NCI-H446 treated with DMSO at 0.1 percent for 48 hours (cell line): ENCODE data around the gene LRRK2.
"Not testable (repeated sequence)": the region's sequence is repeated elsewhere in the genome, so short reads cannot be mapped to it uniquely, and the experiment has no call there.

Experiments
- DNase-seq: peaks from one replicate; lab custom pipeline; 2025; lab: John Stamatoyannopoulos, UW

LRRK2 gene

DNA sequence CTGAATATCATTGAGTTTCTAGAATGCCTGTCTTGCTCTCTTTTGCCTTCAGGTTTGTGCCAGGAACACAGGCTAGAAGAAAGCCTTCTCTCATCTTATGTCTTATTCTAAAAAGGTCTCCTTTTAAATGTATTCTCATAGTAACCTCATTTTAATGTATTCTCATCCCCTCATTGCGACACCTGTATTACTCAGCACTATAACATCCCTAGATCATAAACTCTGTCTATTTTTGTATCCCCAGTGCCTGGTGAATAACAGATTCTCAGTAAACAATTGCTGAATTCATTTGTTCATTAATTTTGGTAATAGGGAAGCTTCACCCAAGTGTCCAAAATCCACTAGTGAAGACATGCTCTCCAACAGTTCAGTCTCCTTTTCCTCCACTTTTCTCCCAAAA, 8.8 kb upstream of the LRRK2 start:
- DNase-seq = no peak

DNA sequence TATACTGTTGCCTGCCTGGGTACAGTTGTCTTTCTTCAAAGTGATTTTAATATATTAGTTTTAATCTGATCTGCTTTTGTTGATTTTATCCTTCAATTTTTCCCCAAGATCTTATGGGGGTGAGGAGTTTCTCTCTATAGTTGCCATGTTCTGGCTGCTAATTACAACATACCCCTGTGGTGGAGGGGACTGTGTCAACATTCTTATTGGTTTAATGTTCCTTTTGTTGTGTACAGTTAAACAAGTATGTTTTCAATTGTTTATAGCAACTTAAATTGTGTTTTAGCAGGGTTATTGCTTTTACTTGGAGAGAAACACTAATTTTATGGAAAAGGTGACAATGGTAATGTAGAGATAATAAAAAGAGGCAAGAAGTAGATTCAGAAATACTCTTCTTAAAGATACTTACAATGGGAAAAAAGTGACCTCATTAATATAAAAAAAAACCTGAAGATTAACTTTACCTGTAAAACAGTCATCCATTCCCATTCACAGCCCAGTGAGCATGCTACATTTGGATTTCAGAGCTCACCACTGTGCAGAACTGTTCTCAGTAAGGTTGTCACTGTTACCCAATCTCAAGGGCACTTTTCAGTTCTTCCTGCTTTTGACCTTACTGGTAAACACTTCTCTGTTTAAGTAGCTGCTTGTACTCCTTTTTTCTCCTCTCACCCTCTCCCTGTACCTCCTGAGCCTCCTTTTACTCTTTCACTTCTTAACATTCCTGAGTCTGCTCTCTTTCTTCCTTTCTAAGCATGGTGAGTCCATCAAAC, 8.1 kb upstream of the LRRK2 start:
- DNase-seq = no peak

DNA sequence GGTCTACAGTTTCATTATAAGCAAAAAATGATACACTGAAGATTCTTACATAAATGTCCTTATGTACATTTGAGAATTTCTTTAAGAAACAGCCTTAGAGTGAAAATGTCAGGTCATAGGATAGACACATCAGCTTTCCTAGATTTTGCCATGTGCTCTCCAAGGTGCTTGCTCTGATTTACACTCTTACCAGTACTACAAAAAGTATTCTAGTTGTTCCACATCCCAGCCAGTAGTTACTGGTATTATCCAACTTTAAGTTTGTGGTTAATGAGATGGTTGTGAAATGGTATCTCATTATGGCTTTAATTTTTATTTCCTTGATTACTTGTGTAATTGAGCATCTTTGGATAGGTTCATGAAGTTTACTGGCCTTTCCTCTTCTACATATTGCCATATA, 5.0 kb upstream of the LRRK2 start:
- DNase-seq = no peak

DNA sequence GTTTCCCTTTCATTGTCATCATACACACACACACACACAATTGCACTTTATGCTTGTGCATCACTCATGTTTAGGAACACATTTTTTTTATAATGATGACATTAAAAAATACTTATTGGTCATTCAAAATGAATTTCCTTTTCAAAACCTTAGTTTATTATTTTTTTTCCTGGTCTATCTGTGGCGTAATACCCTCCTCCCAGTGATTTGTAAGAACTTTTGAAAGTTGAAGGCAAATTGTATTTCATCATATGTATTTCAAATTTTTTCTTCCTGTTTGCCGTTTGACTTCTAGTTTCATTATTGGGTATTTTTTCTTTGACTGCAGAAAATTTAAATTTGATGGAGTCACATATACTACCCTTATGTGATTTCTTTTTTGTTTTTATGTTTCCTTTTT, 2.5 kb upstream of the LRRK2 start:
- no peak for DNase-seq

DNA sequence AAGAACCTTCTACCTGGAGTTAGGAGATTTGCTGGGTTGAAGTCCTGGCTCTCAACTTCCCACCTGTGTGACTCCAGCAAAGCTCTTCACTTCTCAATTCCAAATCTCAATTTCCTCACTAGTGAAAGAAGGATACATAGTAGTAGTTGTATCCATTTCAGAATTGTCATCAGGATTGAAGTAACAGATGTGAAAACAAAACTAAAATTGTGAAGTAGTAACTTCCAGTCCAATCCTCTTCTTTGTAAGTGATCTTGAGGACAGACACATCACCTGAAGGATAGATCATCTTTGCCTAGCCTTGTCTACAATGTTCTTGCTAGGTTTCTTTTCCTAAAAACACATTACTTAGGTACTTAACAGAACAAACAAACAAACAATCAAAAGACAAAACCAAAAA, 1.2 kb upstream of the LRRK2 start:
- no peak for DNase-seq

DNA sequence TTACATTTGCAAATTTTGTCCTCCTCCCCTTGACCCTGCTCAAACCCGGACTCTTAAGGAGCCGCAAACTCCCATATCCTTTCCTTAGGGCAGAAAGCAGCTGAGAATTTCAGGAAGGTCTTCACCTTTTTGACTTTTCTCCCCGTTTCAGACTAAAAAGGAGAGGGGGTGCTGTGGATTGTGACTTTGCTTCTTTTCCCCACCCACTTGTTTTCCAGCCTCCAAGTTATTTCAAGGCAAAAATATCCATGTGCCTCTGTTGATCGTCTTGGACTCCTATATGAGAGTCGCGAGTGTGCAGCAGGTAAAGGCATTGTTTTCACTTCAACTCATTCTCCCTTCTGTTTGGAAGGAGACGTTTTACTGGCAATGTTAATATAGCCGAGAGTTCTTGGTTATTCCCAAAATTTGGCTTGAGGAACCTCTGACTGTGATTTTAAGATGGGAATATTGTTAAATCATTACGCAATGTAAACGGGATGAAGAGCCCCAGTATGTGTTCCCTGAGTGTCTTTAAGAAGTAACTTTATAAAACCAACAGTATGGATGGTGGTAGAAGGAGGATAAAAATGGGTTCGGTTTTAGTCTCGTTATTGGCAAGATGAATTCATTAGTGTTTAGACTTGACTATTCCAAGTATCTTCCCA, 663 bp downstream of the LRRK2 start:
- DNase-seq = no peak

DNA sequence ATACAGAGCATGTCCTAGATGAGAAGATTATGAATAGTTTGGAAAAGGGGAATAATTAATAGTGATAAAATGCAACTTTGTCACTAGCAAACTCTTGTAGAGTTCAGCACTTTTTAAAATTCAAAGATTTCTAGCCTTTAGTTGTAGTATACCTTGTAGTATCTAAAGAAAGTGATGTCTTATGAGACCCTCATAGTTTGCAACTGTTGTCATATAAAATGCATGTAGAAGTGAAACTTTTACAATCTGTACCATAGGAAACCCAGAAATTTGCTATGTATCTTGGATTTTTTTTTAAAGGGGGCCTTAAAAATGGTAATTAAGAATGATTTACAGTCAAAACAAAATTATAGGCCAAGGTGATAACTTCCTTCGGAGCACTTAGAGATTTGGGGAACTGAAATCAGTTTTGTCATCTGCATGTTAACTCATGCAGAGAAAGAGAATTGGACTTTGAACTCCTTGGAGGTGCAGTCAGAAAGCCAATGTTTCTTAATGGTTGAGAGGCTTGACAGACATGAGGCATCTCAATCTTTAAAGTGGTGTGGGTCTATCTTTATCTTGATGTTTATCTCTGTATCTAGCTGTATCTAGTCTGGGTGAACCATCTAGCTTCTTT, 1.3 kb downstream of the LRRK2 start:
- no peak for DNase-seq

DNA sequence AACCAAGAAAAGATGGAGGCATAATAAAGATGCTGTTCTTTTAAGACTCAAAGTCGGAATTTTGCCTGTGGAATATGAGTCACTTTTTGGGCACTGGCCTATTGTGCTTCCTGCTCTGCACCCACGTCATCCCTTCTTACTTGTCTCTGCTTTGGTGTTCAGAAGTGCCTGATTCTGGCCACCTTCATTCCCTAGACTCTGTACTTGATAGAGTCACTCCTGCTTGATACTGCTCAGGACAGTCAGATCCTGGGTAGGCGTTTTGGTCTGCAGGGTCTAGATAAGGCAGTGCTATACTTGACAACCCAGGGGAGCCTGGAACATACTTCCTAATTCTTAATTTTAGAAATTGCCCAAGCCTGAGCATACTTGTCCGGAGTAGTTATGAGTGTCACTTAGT, 1.9 kb downstream of the LRRK2 start:
- peak; percentile 42 for DNase-seq

DNA sequence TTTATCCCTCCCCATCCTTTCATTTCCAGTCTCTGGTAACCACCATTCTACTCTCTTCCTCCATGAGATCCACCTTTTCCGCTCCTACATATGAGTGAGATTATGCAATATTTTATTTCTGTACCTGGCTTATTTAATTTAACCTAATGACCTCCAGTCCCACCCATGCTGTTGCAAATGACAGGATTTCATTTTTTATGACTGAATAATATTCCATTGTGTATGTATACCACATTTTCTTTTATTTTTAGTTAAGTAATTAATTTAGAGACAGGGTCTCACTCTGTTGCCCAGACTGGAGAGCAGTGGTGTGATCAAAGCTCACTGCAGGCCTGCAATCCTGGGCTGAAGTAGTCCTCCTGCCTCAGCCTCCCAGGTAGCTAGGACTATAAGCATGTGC, 2.6 kb downstream of the LRRK2 start:
- DNase-seq = no peak

DNA sequence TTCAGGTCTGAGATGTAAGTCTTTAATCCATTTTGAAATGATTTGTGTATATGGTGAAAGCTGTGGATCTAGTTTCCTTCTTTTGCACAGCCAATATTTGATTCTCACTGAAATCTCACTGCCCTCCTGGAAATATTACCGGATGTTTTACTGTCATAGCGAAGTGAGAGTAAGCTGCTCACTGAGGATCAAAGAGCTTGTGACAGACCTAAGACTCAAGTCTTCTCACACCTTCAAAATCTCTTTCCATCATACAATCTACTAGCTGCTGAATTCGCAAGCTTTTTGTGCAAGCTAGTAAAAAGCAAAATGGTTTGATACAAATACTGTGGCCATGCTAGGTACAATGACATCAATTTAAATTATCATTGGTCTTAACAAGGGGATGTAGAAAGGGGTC, 3.9 kb downstream of the LRRK2 start:
- no peak for DNase-seq

DNA sequence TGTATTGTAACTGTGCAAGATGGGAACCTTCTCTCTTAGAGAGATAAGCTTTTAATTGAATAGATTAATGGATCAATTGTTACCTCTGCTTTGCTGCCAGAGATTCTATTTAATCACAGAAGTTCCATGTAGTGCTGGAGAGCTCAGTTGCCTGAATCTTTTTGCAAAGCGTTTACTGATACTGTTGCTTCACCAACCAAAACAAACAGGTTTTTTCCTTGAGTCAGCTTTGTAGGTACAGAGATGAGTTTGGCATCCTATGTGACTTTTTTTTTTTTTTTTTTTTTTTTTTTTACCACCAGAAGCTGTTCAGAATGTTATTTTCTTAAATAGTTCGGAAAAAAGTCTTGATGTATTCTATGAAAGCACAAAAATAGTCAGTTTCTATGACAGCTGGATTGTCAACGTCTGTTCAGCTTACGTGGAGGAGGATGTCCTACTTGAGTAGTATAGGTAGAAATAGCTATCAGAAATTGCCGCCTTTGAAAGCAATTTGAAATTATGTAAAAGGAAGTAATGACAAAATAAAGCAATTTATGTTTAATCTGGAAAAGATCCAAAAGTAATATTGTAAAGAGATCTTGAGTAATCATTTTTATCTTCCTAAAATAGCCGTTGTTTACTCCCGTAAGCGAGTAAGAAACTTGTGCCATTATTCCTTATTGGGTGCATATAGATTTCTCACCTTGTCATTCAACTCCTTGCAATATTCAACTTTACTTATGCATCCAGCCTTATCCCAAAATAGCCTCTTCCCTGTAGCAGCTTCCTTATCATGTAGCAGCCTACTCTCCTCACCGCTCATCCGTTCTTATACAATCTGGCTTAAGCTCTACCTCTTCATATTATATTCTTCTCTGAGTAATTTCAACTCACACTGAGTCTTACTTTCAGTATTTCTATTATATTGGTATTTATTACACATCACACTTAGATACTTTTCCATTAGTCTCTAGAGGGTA, 5.2 kb downstream of the LRRK2 start:
- DNase-seq = no peak

DNA sequence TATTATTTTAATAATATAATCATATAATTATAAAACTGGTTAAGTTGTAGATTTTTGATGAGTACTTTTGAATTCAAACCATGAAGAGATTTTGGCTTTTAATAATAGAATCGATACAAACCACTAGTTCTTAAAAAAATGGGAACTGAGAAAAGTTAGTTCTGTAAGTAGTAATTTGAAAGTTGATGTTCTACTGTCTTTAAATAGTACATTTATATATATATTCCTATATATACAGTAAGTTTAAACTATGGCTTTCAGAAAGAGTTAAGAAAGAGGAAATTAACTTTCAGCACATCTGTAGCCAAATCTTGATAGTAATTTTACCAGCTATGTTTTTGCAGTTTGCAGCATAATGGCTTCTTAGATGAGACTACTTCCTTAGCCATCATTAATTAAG, 7.8 kb downstream of the LRRK2 start:
- DNase-seq = no peak

DNA sequence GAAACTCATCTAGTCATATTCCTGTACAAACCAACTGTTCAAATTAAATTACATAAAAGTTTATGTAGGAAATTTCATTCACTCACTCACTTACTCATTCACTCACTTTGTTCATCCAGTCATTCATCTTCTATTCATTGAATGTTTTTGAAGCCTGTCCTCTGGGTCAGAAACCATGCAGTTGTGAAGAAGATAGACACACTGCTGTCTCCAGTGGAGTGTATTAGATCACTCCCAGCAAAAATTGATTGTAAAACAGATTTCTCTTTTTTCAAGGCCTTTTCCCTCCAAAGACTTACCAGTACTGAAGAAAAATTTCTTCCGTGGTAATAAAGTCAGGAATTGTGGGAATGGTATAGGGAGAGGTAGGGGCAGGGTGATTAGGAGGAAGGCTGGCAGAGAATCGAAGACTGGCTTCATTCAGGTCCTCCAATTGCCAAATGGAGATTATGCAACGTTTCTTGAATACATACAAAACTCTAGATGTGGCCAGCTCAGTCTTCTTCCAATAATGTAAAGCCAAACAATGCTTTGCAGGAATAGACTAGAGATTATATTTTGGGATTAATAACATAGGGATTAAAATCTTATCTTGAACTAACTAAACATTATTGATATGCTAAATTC, 9.1 kb downstream of the LRRK2 start:
- no peak for DNase-seq

DNA sequence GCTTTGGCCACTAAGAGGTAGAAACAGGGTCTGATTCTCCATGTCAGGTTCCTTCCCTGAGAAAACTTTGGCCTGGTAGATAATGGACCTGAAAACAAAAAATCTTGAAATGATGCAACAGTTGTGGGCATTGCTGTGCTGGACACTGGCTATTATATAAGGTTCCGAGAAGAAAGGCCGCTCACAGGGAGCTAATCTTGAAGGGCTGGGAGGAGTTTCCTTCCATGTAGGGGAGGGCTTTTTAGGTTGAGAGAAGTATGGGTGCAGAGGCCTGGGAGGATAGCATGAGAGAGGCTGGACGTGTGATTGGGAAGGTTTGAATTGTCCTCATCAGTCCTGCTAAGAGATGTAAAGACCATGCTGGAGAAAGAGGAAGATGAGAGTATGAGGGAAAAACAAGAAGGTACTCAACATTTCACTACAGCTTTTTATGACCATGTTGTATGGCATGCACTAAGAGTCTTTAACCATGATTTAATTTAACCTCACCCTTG, 11.6 kb downstream of the LRRK2 start:
- DNase-seq = no peak

DNA sequence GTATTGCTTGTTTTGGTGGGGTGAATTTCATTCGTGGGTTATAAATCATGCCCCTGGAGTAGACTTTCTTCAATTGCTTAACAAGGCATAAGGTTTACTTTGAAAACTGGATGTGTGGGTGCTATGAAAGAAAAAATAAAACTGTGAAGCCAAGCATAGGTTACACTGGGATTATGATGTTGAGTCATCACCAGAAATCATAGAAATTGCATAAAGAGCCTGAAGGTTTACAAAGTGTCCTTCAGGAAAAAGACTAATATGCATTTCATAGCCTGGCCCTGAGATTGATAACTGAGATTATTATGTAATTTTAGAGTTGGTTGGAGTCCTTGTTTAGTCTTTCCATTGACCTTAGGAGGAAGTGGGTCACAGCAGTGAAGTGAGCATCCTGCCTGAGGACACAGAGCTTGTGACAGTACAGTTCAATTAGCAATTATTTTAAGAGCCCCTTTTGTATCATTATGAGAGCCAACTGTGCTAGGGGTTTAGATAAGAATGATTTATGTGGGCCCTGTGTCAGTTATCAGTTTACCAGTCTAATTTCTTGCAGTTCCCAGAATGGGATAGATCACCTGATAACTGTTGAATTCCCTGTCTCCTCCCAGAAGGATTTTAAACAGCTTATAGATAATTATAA, 13.6 kb downstream of the LRRK2 start:
- DNase-seq = no peak

DNA sequence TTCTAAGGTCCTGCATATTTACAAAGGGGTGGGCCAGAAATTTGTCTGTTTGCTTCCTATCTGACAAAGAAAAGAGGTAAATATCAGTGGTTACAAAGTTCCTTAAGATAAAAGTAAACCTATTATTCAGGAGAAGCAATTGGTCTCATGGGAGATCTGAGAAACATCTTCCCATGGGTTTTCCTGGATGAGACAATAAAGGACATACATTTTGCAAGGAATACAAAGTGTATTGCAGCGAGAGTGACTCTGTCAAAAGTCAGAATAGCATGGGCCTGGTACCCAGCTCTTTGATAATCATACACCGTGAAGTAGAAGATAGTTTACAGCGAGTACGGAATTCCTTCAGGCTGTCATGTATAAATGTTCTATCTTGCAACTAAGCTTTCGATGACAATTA, 14.2 kb downstream of the LRRK2 start:
- DNase-seq = no peak

DNA sequence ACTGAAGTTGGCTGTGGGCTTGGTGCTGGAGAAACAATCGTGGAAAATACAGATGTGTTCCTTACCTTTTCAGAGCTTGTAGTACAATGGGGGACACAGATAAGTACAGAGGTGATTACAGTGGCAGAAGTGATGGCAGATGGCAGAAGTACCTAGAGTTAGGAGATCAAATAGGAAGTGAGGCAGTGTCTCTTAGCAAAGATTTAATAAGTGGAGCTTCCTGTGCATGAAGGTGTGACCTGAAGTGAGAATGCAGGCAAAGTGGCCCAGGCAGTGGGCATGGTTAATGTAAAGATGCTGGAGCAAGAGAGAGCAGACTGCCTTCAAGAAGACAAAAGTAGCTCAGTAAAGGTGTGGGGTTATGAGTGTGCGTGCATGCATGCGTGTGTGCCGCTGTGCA, 16.0 kb downstream of the LRRK2 start:
- DNase-seq = no peak

DNA sequence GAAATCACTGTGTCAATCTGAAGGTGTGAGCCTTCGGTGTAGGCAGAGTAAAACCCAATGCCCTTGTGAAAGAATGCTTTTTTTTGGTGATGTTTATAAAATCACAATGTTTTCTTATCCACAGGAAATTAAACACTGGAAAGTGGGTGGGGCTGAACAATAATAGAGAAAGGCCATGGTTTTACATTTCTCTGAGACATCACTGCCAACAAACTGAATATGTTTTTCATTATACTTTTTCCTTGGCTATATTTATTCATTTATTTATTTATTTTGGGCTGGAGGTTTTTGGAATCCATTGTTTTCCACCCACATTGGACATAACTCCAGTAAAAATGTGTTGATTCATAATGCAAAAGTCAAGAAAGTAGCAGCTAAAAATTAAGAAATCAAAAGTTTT, 16.9 kb downstream of the LRRK2 start:
- no peak for DNase-seq

DNA sequence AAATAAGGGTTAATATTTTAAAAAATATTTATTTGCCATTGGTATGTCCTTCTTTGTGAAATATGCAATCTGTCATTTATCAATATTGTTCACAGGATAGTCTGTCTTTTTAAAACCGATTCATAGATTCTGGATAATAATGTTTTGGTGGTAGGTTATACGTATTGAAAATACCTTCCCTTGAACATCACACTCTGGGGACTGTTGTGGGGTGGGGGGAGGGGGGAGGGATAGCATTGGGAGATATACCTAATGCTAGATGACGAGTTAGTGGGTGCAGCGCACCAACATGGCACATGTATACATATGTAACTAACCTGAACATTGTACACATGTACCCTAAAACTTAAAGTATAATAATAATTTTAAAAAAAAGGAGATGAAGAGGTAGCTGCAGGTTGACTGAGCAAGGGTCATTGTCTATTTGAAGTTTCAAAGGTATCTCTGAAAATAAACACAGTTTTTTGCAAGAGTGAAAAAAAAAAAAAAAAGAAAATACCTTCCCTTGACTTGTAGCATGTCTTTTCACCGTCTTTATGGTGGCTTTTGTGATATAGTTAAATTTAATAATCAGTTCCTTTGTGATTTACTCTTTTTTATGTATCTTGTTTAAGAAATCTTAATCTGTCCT, 19.8 kb downstream of the LRRK2 start:
- not testable (repeated sequence) for DNase-seq

DNA sequence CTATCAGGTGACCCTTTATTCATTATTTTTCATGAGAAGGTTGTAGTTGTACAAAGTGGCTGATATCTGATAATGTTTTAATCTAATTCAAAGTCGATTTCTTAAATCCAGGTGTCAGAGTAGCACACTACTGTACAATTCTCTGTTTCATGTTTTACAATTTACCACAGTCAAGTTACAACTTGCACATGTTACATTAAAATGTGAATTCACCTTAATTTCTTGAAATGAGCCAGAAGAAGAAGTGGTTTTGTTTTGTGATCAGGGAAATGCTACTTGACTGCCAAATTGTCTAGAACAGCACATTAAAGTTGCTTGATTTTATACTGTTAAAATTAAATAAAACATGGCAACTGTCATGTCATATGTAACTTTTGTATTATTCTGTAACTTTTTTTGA, 23.2 kb downstream of the LRRK2 start:
- DNase-seq = no peak
